Measurements from ENCODE around the gene PYGB.
A peak's percentile ranks its signal among the peaks of the same experiment; 100 is the strongest.
"Not testable (repeated sequence)": the region's sequence is repeated elsewhere in the genome, so short reads cannot be mapped to it uniquely, and the experiment has no call there.

Gene PYGB

DNA sequence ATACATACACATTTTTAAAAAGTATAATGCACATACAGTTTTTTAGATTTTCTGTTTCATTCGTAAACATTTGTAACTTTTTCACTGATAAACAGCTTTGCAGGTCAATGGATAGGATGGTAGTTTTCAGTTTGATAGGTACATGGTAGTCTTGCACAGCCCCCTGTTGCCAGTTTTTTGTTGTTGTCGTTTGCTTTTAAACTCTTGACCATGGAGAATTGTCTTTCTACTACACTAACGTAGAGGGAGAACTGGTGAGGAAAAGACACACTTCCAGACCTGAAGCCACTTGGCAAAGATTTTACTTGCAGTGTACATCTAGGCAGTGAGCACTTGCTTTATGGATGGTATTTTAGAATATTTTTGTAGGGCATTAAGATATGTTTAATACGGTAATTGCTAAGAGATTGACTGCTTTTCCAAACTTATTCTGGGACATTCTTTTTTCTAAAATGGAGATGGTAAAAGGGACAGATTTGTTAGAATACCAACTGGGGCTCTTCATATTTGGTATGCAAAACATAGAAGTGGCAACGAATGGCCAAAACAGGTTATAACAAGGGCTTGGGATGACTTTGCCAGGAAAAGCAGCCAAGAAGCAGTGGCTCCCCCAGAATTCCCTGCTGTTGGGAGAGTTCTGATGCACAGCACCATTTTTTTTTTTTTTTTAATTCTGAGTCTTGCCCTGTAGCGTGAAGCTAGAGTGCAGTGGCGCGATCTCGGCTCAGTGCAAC lies 1.5 kb downstream of the PYGB start:
- DNase-seq (ENCODE audit: low spot score) = no peak

DNA sequence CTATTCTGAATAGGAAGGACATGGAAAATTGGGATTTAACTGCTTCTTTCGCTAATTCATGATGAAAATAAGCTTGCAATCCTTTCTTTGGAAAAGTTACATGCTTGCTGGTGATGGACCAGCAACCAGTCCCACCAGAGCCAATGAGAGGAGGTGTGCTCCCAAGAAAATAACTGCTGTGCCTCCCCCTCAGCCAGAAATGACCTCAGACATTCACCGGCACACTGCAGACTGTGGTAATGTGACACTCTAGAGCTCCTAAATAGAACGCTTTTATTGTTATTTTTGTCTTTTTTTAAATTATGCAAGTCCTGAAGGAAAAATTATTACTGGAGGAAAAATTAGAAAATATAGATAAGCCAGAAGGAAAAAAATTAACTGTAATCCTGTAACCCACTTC lies 2.6 kb downstream of the PYGB start:
- DNase-seq (ENCODE audit: low spot score) = no peak

DNA sequence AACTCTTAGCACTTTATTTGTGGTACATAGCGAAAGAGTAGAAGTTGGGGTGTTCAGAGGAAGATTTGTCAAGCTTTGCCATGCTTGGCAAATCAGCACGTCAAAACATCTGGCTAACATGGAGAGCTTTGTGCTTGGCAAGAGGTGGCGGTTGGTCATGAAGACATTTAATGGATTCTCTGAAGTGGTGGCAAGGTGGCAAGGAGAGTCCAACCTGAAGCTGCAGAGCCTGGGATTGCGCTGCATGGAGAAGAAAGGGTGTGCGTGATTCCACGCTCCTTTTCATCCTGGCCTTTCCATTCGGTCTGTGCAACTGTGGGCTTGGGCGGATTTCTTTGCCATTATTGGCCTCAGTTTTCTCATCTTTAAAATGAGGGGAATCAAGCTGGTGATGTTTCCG lies 3.1 kb downstream of the PYGB start:
- no peak for DNase-seq (ENCODE audit: low spot score)

DNA sequence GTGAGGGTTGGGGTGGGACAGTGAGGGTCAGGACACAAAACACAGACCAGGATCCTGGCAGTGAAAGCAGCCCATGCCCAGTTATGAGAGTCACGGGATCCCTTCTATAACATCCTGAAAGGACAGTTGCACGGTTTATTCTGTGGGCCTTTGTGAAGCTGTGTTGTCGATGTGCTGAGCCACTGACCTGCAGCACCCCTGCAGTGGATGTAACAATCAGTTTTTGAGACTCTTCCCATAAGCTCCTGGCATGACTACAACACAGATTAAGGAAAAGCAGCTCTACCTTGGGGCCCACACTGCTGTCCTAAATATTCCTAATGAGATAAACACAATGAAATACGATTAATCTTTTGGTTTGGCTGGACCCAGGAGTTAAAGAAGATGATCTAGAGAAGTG lies 3.7 kb downstream of the PYGB start:
- no peak for DNase-seq (ENCODE audit: low spot score)

DNA sequence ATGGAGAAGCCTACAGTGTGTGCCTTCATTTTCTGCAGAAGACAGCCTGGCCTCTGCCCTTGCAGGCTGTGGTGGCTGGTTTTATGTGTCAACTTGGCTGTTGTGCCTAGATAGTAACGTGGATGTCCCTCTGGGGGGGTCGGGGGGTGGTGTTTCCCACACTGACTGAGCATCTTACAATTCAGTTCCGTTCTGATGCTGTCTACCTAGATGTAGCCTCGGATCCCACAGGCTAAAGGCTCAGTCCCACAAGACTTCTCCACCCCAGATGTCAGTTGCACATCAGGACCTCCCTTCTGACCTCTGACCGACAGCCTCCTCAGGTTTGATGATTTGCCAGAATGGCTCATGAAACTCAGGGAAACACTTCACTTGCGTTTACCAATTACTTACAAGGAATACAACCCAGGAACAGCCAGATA lies 4.4 kb downstream of the PYGB start:
- DNase-seq (ENCODE audit: low spot score) = no peak

DNA sequence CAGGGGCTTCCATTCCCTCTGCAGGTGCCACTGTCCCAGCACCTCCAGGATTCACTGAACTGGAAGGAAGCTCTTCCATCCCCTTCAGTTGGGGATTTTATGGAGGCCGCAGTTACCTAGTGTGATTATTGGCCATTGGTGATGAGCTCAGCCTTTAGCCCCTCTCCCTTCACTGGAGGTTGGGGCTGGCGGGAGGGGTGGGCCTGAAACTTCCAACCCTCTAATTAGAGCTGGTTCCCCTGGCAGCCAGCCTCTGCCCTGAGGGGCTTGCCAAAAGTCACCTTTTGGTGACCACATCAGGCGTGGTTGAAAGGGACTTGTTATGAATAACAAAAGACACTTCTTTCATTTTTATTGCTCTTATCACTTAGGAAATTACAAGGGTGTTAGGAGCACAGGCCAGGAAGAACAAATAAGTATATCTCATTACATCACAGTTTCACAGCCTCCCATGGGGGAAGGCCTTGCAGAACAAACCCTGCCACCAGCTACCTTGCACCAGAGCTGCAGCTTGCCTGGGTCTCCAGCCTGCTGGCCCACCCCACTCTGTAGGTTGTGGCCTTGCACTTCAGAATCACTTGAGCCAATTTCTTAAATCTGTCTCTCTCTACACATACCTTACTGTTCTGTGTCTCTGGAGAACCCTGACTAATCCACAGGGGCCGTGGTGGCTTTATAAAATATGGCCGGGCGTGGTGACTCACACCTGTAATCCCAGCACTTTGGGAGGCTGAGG lies 5.0 kb downstream of the PYGB start:
- peak; percentile 61 for DNase-seq (ENCODE audit: low spot score)

DNA sequence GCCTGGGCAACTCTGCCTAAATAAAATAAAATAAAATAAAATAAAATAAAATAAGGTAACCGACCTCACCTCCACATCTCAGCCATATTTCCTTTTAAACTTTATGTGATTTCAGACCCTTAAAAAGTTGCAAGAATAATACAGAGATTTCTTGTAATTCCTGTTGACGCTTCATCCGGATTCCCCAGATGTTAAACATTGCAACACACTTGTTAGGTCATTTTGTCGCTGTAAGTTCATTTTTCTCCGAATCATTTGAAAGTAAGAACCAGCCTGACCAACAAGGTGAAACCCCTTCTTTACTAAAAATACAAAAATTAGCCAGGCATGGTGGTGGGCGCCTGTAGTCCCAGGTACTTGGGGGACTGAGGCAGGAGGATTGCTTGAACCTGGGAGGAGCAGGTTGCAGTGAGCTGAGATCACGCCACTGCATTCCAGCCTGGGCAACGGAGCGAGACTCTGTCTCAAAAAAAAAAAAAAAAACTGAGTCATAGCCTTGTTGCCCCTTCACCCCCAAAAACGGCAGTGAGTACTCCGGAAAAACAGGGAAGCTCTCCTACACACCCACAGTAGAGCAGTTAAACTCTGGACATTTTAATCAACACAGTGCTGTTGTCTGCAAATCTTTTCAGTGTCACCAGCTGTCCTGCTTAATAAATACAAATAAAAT lies 5.9 kb downstream of the PYGB start:
- no peak for DNase-seq (ENCODE audit: low spot score)

DNA sequence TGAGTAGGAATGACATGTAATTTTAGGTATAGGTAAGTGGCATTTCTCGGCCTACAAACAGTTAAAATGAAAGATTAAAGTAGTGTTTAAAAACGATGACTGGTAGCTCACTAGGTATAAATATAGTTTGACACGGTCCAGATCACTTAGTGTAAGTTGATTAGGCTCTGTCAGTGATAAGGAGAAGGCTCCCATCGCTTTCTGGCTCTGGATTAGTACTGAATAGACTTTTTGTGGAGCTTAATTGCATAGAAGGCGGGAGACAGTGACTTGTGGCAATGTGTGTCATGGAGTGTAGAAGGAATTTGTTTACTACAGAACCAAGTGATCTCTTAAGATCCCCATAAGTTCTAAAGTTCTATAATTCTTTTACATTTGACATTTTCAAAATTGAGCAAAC lies 6.7 kb downstream of the PYGB start:
- no peak for DNase-seq (ENCODE audit: low spot score)

DNA sequence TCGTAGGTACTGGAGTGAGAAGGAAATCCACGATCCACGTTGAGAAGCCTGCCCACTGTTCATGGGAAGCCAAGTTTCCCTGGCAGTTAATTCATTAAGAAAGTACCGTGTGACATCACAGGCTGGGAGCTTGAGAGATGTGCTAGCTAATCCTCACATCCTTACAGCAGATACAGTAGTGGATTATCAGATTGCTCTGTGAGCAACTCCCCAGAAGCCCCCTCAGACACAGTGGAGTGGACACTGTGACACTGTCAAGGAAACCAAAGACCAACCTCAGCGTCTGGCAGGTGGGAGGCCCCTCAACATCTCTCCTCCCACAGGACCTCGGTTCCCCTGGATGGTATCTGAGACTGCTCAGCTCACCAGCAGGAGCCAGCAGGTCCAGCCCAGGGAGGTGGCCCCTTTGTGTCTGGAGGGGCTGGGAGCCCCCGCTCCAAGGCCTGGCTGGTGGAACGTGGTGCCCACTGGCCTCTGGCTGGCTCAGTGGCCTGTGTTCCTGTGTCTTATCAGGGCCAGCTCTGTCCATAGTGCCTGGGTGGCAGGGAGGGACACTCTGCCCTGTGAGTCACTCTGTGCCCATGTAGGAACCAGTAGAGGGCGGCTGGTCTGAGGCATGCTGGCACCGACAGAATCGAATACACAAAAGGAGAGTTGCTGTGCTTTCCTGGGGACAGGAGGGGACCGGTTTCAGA lies 7.2 kb downstream of the PYGB start:
- DNase-seq (ENCODE audit: low spot score) = no peak

DNA sequence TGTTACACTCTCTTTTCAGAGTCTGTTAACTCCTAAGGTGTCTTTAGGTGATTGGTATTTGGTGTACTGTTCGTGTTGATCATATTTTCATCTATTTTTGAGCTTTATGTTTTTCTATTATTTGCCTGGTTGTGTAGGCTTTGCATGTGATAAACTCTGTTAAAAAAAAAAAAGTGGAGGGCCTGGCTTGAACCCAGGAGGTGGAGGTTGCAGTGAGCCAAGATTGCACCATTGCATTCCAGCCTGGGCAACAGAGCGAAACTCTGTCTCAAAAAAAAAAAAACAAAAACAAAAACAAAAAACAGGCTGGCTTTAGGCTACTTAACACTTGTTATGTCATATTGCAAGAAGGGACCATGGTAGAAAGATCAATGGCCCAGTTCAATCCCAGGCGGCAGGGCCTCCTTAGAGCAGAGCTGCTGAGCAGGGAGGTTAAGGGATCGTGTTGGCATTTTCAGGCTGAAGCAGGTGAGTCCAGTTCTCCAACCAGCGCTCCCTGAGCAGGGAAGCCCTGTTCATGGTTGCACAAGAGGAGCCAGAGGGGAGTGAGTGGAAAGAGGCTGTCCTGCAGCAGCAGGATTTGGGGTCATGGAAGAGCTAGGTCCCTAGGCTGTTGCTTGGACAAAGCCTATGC lies 8.5 kb downstream of the PYGB start:
- no peak for DNase-seq (ENCODE audit: low spot score)

DNA sequence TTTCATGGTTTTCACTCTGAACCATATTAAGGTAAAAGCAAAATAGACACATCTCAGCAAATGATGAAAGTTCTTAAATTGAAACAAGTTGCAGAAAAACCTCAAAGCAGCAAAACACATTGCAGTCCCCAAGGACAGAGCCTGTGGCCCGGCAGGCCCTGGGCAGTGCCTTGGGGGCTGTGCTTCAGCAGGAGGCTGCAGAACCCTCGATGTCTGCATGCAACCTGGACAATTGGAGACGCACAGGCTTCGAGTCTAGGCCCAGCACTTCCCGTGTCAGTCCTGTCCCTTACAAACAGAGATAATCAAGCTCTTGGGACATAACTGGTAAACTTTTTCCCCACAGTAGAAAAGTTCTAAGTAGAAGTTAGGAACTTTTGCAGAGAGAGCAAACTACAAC lies 9.2 kb downstream of the PYGB start:
- DNase-seq (ENCODE audit: low spot score) = no peak

DNA sequence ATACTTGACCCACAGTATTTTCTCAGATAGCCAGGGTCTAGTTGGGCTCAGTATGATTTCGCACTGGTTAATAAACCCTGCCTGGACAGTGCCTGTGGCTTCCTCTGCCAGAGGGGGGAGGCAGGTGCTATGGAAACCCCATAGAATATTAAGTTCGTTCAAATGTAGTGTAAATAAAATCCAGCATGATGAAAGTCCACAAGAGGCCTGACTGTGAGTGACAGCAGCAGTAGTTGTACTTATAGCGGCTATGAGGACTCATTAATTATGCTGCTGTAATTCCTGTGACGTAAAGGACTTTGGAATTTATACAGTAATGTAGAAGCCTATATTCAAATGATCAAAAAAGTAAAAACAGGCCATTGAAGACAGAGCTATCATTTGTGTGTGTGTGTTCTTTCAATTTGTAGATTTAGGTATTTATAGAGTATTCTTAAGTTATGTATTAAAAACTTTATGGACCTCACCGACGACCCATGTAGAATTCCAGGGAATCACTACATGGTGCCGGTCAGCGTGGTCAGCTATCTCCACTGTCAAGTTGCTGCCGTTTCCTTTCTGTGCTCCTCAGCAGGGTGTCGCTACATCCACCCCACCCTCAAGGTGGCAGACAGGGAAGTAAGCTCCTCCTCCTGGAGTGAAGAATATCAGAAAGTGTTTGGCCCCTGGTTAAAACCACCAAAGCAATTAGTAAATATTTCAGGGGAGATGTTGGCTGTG lies 10.0 kb downstream of the PYGB start:
- no peak for DNase-seq (ENCODE audit: low spot score)

DNA sequence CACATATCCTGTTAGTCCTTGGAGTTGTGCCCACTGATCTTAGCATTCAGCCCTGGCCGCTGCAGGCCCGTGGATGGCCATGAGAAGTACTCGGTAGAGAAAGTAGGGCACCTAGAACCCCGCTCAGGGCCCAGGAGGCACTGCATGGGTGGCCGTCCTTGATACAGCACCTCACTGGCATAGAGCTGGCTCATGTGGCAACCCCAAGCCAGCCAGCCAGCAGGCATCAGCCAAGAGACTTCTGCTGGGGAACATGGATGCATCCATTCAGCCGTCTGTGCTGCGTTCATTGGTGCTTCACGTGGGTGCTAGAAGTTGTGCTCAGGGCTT lies 10.6 kb downstream of the PYGB start:
- DNase-seq (ENCODE audit: low spot score) = no peak

DNA sequence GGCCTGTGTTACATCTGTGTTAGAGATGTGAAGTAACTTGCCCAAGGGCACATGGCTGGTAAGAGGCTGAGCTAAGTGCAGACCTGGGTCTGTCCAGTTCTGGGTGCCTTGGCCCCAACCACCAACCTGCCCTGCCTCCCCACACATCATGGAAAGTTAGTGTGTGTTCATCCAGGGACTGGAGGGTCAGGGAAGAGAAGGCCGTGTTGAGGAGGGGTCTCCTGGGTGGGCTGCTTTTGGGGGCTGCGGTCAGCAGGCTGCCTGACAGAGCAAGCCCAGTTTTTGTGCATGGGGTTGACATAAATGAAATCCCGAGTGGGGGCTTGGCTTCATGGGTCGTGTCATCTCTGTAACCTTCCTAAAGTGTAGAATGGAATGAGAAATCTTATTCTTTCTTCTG lies 10.9 kb downstream of the PYGB start:
- no peak for DNase-seq (ENCODE audit: low spot score)

DNA sequence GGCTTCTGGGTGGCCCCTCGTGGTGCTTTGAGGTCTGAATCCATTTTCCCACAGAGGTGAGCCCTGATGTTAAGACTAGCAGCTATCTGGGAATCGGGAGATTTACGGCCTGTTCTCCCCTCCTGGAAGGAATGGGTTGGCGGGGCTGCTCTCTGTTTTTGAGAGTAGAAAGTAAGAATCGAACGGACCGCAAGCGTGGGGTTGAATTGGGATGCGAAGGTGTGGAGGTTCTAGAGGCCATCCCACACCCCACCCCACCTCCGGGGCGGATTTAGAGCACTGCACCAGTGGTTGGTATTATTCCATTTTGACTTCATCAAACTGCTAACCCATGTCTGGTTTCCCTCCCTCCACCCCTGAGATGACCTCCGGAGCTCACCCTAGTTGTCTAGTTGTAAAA lies 11.5 kb downstream of the PYGB start:
- DNase-seq (ENCODE audit: low spot score) = no peak

DNA sequence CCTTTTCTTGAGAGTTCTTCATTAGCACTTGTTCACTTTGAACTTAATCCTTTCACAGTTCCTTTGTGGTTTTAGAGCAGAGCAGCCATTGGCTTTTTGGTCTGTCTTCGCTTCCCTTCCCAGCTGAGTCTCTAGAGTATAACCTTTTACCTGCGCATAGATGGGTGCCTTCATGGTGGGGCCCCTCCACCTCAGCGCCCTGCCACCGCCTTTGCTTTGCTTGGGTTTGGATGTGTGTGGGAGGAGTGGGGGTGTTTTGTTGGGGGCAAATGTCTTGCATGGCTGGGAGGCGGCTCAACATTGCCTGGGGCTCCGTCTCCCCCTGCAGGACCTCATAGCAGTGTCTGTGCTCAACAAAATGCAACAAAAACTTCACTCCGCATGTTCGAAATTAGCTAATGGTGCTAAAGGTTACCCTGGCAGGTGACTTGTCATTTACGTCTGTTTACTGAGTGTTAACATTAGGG lies 11.9 kb downstream of the PYGB start:
- no peak for DNase-seq (ENCODE audit: low spot score)

DNA sequence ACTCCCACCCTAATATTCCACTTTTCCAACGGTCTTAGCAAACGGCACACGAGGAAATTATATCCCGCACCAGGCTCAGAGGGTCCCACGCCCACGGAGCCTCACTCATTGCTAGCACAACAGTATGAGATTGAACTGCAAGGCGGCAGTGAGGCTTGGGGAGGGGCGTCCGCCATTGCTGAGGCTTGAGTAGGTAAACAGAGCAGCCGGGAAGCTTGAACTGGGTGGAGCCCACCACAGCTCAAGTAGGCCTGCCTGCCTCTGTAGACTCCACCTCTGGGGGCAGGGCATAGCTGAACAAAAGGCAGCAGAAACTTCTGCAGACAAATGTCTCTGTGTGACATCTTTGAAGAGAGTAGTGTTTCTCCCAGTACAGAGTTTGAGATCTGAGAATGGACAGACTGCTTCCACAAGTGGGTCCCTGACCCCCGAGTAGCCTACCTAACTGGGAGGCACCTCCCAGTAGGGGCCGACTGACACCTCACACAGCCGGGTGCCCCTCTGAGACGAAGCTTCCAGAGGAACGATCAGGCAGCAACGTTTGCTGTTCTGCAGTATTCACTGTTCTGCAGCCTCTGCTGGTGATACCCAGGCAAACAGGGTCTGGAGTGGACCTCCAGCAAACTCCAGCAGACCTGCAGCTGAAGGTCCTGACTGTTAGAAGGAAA lies 13.0 kb downstream of the PYGB start:
- not testable (repeated sequence) for DNase-seq (ENCODE audit: low spot score)

DNA sequence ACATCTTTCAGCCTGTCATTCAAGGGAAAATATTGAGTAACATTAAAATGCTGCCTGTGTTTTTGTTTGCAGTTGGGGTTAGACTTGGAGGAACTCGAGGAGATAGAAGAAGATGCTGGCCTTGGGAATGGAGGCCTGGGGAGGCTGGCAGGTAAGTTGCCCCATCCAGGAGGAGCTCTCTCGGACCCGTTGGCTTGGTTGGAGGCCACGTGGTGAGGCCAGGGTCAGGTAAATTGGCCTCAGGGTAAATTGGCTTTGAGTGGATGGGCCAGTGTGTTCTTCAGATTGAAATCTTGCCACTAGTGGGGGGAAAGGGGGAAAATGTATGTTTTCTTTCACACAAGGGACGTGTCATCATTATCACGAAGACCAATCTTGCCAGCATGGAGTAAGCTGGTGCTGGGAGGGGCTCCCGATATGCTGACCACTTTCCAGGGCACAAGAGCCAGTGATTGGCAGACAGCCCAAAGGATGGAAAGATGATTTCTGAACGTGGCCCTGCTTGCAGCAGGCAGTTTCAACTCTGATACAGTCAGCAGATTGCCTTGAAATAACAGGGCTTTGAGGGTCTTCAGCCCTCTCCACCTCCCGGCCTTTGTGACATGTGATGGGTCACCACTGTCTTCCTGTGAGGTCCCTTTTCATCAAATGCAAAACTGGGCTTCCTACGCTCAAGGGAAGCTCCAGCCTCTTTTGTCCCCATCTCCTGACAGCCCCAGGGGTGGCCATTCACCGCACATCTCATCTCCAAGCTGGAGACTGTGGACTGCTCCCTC lies 21.4 kb downstream of the PYGB start:
- DNase-seq (ENCODE audit: low spot score) = no peak

DNA sequence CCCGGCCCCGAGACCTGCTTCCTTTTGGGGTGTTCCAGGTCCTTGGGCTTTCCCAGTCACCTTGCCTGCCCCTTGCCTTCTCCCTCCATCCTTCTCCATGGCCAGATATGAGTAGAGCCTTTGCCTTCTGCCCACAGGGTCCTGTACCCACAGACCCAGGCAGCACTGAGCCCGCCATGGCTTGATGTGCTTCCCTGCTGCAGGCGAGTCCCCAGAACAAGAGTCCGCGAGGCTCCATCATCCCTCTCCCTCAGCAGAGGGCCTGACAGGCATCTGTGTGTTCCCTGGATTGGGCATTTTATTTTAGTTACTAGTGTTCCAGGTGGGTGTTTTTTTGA lies 21.9 kb downstream of the PYGB start:
- DNase-seq (ENCODE audit: low spot score) = no peak

DNA sequence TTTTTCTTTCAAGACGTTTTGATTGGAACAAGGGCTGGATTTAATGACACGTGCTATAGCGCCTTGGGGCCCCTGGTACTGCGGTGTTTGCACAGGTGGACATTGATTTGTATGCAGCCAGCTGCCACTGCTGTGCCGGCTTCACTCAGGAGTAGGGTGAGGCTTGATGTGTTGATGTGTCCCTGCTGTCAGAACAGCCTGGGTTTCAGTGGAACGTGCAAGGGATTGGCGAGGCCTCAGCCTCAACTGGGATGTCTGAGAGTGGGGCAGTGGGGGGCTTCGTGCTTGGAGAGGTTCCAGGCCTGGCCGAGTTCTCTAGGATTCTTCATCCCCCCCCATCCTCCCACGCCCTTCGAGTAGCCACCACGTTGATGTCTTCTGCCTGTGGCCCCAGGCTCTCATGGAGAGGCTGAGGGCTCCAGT lies 23.0 kb downstream of the PYGB start:
- DNase-seq (ENCODE audit: low spot score) = no peak
